HL-60 (cell line): ENCODE measurements around the gene EPN1.

Experiments
- DNase-seq, 2 experiments: peaks; one replicate each; pipeline ENCODE4 v3.0.0-alpha.2; 2010 to 2020; ENCODE audit warnings: low read depth in 1 of 2, low spot score in 1 of 2
- H3K27ac ChIP-seq: fragments of 250-450 bp; sonication (Bioruptor Pico); replicated peaks from 2 replicates; pipeline ENCODE4 v1.5.1; 2020; ENCODE audit warnings: mild to moderate bottlenecking, moderate library complexity
- H3K27me3 ChIP-seq: fragments of 250-450 bp; sonication (Bioruptor Pico); 2 replicates; pipeline ENCODE4 v1.5.1; 2021; ENCODE audit warnings: mild to moderate bottlenecking, moderate library complexity; ENCODE audit not compliant: insufficient read depth, poor library complexity, severe bottlenecking
- H3K4me3 ChIP-seq: replicated peaks from 2 replicates; pipeline ENCODE4 v1.5.1; 2011; ENCODE audit warnings: mild to moderate bottlenecking, control low read depth, low read length; ENCODE audit not compliant: insufficient read depth
- GABPA ChIP-seq: IDR thresholded peaks from 2 replicates; pipeline ENCODE4 v1.6.1; 2012; ENCODE audit warnings: low read depth
- POLR2AphosphoS5 ChIP-seq: IDR thresholded peaks from 2 replicates; pipeline ENCODE4 v1.6.1; 2012; ENCODE audit warnings: low read depth
- REST ChIP-seq: IDR thresholded peaks from 2 replicates; pipeline ENCODE4 v1.6.1; 2012; ENCODE audit warnings: low read depth; ENCODE audit not compliant: insufficient replicate concordance
- SPI1 ChIP-seq: IDR thresholded peaks from 2 replicates; pipeline ENCODE4 v1.6.1; 2012; ENCODE audit warnings: low read depth, mild to moderate bottlenecking, borderline replicate concordance
- TF ChIP-seq, protein P1 (sequence below): IDR thresholded peaks from one replicate; pipeline ENCODE4 v1.5.1; 2011; ENCODE audit warnings: low read length, control low read depth, inconsistent platforms; ENCODE audit not compliant: insufficient read depth

EPN1 gene

GRCh38 chr19:55669418-55670279, 5.4 kb upstream of the EPN1 start:
- DNase-seq, result no peak
- Histone ChIP-seq H3K27ac (no peak overlapping the region), H3K27me3 (no peaks in the 10 kb centered on the region), H3K4me3 (no peak overlapping the region)
- TF ChIP-seq REST (no peak), GABPA (no peak), SPI1 (no peak), POLR2AphosphoS5 (no peak)
- TF ChIP-seq, protein P1, sequence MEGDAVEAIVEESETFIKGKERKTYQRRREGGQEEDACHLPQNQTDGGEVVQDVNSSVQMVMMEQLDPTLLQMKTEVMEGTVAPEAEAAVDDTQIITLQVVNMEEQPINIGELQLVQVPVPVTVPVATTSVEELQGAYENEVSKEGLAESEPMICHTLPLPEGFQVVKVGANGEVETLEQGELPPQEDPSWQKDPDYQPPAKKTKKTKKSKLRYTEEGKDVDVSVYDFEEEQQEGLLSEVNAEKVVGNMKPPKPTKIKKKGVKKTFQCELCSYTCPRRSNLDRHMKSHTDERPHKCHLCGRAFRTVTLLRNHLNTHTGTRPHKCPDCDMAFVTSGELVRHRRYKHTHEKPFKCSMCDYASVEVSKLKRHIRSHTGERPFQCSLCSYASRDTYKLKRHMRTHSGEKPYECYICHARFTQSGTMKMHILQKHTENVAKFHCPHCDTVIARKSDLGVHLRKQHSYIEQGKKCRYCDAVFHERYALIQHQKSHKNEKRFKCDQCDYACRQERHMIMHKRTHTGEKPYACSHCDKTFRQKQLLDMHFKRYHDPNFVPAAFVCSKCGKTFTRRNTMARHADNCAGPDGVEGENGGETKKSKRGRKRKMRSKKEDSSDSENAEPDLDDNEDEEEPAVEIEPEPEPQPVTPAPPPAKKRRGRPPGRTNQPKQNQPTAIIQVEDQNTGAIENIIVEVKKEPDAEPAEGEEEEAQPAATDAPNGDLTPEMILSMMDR, result no peak

- H3K4me3 ChIP-seq, result no peak overlapping the region
- no peak overlapping the region for H3K27ac ChIP-seq
- peak in 1 of 2 experiments; percentile 84 for DNase-seq
- no peak for TF ChIP-seq POLR2AphosphoS5
- TF ChIP-seq GABPA, result no peak
- TF ChIP-seq, protein P1, result no peak
- no peak for TF ChIP-seq REST
- no peak for TF ChIP-seq SPI1
- H3K27me3 ChIP-seq, result no peaks in the 10 kb centered on the region
Observed at GRCh38 chr19:55670280-55671053, 4.6 kb upstream of the EPN1 start.

DNA sequence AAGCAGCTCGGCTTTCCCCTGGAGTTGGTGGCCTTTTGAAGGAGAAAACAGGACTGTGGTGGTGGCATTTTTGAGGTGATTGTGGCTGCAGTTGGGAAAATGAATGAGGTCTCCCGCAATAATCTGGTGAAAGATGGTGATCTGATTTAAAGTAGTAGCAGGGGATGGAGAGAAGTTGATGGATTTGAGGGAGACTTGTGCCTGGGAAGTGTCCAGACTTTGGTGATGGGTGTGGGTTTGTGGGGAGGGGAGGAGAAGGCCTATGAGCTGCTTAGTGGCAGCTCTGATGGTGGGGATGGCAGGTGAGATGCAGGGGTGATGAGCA, 4.0 kb upstream of the EPN1 start:
- no peaks in the 10 kb centered on the region for H3K27me3 ChIP-seq
- TF ChIP-seq GABPA (no peak), POLR2AphosphoS5 (no peak), SPI1 (no peak), REST (no peak)
- TF ChIP-seq, protein P1, result no peak
- no peak for DNase-seq
- no peak overlapping the region for H3K4me3 ChIP-seq
- H3K27ac ChIP-seq, result no peak overlapping the region
